ENCODE data around the gene SH3GL3.

SH3GL3 gene

GRCh38 chr15:83458381-83458780 lies 11.2 kb downstream of the SH3GL3 start:
- in situ Hi-C loops (cut with MboI; ENCODE audit: low sequenced_read_pairs): no loop called here

- in situ Hi-C loops (cut with MboI; ENCODE audit: low sequenced_read_pairs): no loop called here
These were observed 14.9 kb downstream of the SH3GL3 start for GRCh38 chr15:83462026-83462425.

- in situ Hi-C loops (cut with MboI; ENCODE audit: low sequenced_read_pairs): no loop called here
These were observed 15.9 kb downstream of the SH3GL3 start for GRCh38 chr15:83462953-83463433.

GRCh38 chr15:83470887-83471286 lies 23.7 kb downstream of the SH3GL3 start:
- in situ Hi-C loops (cut with MboI; ENCODE audit: low sequenced_read_pairs): no loop called here

- in situ Hi-C loops (cut with MboI; ENCODE audit: low sequenced_read_pairs): no loop called here
These were observed 24.2 kb downstream of the SH3GL3 start for GRCh38 chr15:83471307-83471866.

GRCh38 chr15:83472151-83472550 lies 25.0 kb downstream of the SH3GL3 start:
- in situ Hi-C loops (cut with MboI; ENCODE audit: low sequenced_read_pairs): no loop called here

GRCh38 chr15:83472797-83473196 lies 25.7 kb downstream of the SH3GL3 start:
- in situ Hi-C loops (cut with MboI; ENCODE audit: low sequenced_read_pairs): no loop called here

GRCh38 chr15:83474578-83474977 lies 27.4 kb downstream of the SH3GL3 start:
- in situ Hi-C loops (cut with MboI; ENCODE audit: low sequenced_read_pairs): no loop called here

GRCh38 chr15:83475551-83475950 lies 28.4 kb downstream of the SH3GL3 start:
- in situ Hi-C loops (cut with MboI; ENCODE audit: low sequenced_read_pairs): no loop called here

GRCh38 chr15:83476066-83476465 lies 28.9 kb downstream of the SH3GL3 start:
- in situ Hi-C loops (cut with MboI; ENCODE audit: low sequenced_read_pairs): no loop called here

- in situ Hi-C loops (cut with MboI; ENCODE audit: low sequenced_read_pairs): no loop called here
These were observed 29.6 kb downstream of the SH3GL3 start for GRCh38 chr15:83476708-83477107.

- in situ Hi-C loops (cut with MboI; ENCODE audit: low sequenced_read_pairs): no loop called here
These were observed 30.1 kb downstream of the SH3GL3 start for GRCh38 chr15:83477172-83477807.

GRCh38 chr15:83477808-83478537 lies 30.8 kb downstream of the SH3GL3 start:
- in situ Hi-C loops (cut with MboI; ENCODE audit: low sequenced_read_pairs): no loop called here

GRCh38 chr15:83483612-83484011 lies 36.5 kb downstream of the SH3GL3 start:
- in situ Hi-C loops (cut with MboI; ENCODE audit: low sequenced_read_pairs): no loop called here

- in situ Hi-C loops (cut with MboI; ENCODE audit: low sequenced_read_pairs): no loop called here
These were observed 37.5 kb downstream of the SH3GL3 start for GRCh38 chr15:83484636-83485035.

GRCh38 chr15:83486363-83486762 lies 39.2 kb downstream of the SH3GL3 start:
- in situ Hi-C loops (cut with MboI; ENCODE audit: low sequenced_read_pairs): no loop called here

- in situ Hi-C loops (cut with MboI; ENCODE audit: low sequenced_read_pairs): no loop called here
These were observed 40.4 kb downstream of the SH3GL3 start for GRCh38 chr15:83487519-83487918.

- in situ Hi-C loops (cut with MboI; ENCODE audit: low sequenced_read_pairs): no loop called here
These were observed 42.5 kb downstream of the SH3GL3 start for GRCh38 chr15:83489690-83490089.

GRCh38 chr15:83491486-83491885 lies 44.3 kb downstream of the SH3GL3 start:
- in situ Hi-C loops (cut with MboI; ENCODE audit: low sequenced_read_pairs): no loop called here

GRCh38 chr15:83496766-83497165 lies 49.6 kb downstream of the SH3GL3 start:
- in situ Hi-C loops (cut with MboI; ENCODE audit: low sequenced_read_pairs): no loop called here

GRCh38 chr15:83498374-83498773 lies 51.2 kb downstream of the SH3GL3 start:
- in situ Hi-C loops (cut with MboI; ENCODE audit: low sequenced_read_pairs): no loop called here

GRCh38 chr15:83498801-83499200 lies 51.7 kb downstream of the SH3GL3 start:
- in situ Hi-C loops (cut with MboI; ENCODE audit: low sequenced_read_pairs): no loop called here

Data from hTERT RPE-1 (cell line).